ENCODE measurements around the gene FBXO42. TPM values are rescaled to one million over a fixed set of nuclear protein-coding genes. Genes with fewer than 3 reads are reported as not detected.
A peak's percentile ranks its signal among the peaks of the same experiment; 100 is the strongest.

The FBXO42 gene
- total and polyA plus RNA-seq, 9 of the 15 experiments (the other 6 are each of a cell fraction or from before 2014, with no cell fraction given) = 7.2 to 24.8 (median 17.4) TPM

GRCh38 chr1:16366722-16367257 is 14.5 kb upstream of the FBXO42 start, which contains the start of gene SZRD1 (continued):
- TF ChIP-seq NFIC (IDR thresholded peaks at IDR 0.05) = no peak; the same call in 1 of the 2 replicates
- TF ChIP-seq ZFP1 (CRISPR knock-in tag; IDR thresholded peaks at IDR 0.05) = no peak
- no peak for TF ChIP-seq ZNF561 (CRISPR knock-in tag; conservative IDR thresholded peaks at IDR 0.05)
- TF ChIP-seq U2AF1 (optimal IDR thresholded peaks at IDR 0.05; ENCODE audit: low read depth, low read length) = no peak
- TF ChIP-seq CBX8 (IDR thresholded peaks at IDR 0.05; ENCODE audit: borderline replicate concordance, extremely low read depth, low read depth, low read length, poor library complexity, severe bottlenecking) = no peak
- TF ChIP-seq DDX20 (tag; IDR thresholded peaks at IDR 0.05; ENCODE audit: low read depth) = 0 out of 2 replicates have a peak, but pooled peaks have one; percentile 22
- no peak for TF ChIP-seq STAT6 (CRISPR knock-in tag; IDR thresholded peaks at IDR 0.05)
- no peak for TF ChIP-seq PHF20 (IDR thresholded peaks at IDR 0.05; ENCODE audit: partially characterized antibody)
- no peak for TF ChIP-seq BHLHE40 (IDR thresholded peaks at IDR 0.05; ENCODE audit: low read length)
- TF ChIP-seq ATF1 (CRISPR knock-in tag; IDR thresholded peaks at IDR 0.05) = peak; percentile 55; the same call in 1 of the 2 replicates
- TF ChIP-seq ATF1 (tag; IDR thresholded peaks at IDR 0.05) = peak; percentile 93
- no peak for TF ChIP-seq JUNB (CRISPR knock-in tag; conservative IDR thresholded peaks at IDR 0.05)
- TF ChIP-seq EP300 (IDR thresholded peaks at IDR 0.05; ENCODE audit: low read length) = peak; percentile 48; the same call in 1 of the 2 replicates
- TF ChIP-seq FUS (optimal IDR thresholded peaks at IDR 0.05; ENCODE audit: low read depth, low read length) = no peak
- no peak for TF ChIP-seq ZNF695 (CRISPR knock-in tag; IDR thresholded peaks at IDR 0.05)
- TF ChIP-seq SMARCC2 (IDR thresholded peaks at IDR 0.05; ENCODE audit: low read depth) = no peak
- peak; percentile 36; the same call in 1 of the 2 replicates for TF ChIP-seq CHD2 (IDR thresholded peaks at IDR 0.05; ENCODE audit: low read depth, low read length)
- peak; percentile 70; the same call in 1 of the 2 replicates for TF ChIP-seq SPI1 (IDR thresholded peaks at IDR 0.05; ENCODE audit: borderline replicate concordance, low read depth, low read length)
- peak; percentile 96 for TF ChIP-seq CREM (IDR thresholded peaks at IDR 0.05; ENCODE audit: low read depth)
- peak; percentile 75; the same call in 1 of the 2 replicates for TF ChIP-seq ESRRA (IDR thresholded peaks at IDR 0.05; ENCODE audit: borderline replicate concordance, low read depth)
- TF ChIP-seq GTF2E2 (tag; IDR thresholded peaks at IDR 0.05) = peak; percentile 91
- TF ChIP-seq CTCF (IDR thresholded peaks at IDR 0.05 in 2 of 3, conservative IDR thresholded peaks at IDR 0.05 in 1 of 3; ENCODE audit: insufficient read depth in 2 of 3, low read depth in 1 of 3, low read length in 3 of 3) = no peak
- TF ChIP-seq DNMT1 (IDR thresholded peaks at IDR 0.05) = no peak

Measured in K562 (cell line).